ENCODE data around the gene IGSF1. TPM values are rescaled to one million over a fixed set of nuclear protein-coding genes. Genes with fewer than 3 reads are reported as not detected.

IGSF1 gene
- total RNA-seq, 1 donor from 2014 or later: 9.6 TPM

- Mint-ChIP-seq H3K4me1 (peaks cover 22% of the 10 kb centered on the region), H3K4me3 (no peak overlapping the region), H3K27ac (no peak overlapping the region), H3K27me3 (ENCODE audit: insufficient read depth, low read depth) (no peaks in the 10 kb centered on the region), H3K9me3 (no peaks in the 10 kb centered on the region), H3K36me3 (no peaks in the 10 kb centered on the region)
- no peak overlapping the region for H3K4me3 ChIP-seq
- H3K27me3 ChIP-seq: no peaks in the 10 kb centered on the region
- no peaks in the 10 kb centered on the region for H3F3A ChIP-seq (ENCODE audit: low read depth)
- no peaks in the 10 kb centered on the region for H4K20me1 ChIP-seq (ENCODE audit: low read depth)
- H3K36me3 ChIP-seq: no peaks in the 10 kb centered on the region
- no peak overlapping the region for H3K9ac ChIP-seq
- H2AFZ ChIP-seq (replicated peaks): no peak overlapping the region
- H3K9me3 ChIP-seq (ENCODE audit: low read depth): no peaks in the 10 kb centered on the region
- DNase-seq (ENCODE audit: low spot score): no peak
- H3K79me2 ChIP-seq (ENCODE audit: low read depth): no peaks in the 10 kb centered on the region
- no peak overlapping the region for H3K4me2 ChIP-seq
- no peak for TF ChIP-seq CTCF (IDR thresholded peaks at IDR 0.05)
- TF ChIP-seq EZH2 (IDR thresholded peaks at IDR 0.05): no peak
- no peak for TF ChIP-seq EZH2phosphoT487 (IDR thresholded peaks at IDR 0.05)
- no peak overlapping the region for H3K27ac ChIP-seq
- H3K4me1 ChIP-seq: no peaks in the 10 kb centered on the region
Measured at GRCh38 chrX:131301155-131301554, 12.0 kb upstream of the IGSF1 start.

- TF ChIP-seq CTCF (IDR thresholded peaks at IDR 0.05) (no peak), EZH2phosphoT487 (IDR thresholded peaks at IDR 0.05) (no peak), EZH2 (IDR thresholded peaks at IDR 0.05) (no peak)
- H3K79me2 ChIP-seq (ENCODE audit: low read depth): no peaks in the 10 kb centered on the region
- Mint-ChIP-seq H3K36me3 (no peaks in the 10 kb centered on the region), H3K9me3 (no peaks in the 10 kb centered on the region), H3K27ac (no peak overlapping the region), H3K27me3 (ENCODE audit: insufficient read depth, low read depth) (no peaks in the 10 kb centered on the region), H3K4me1 (peaks cover 18% of the 10 kb centered on the region), H3K4me3 (no peak overlapping the region)
- no peaks in the 10 kb centered on the region for H3K27me3 ChIP-seq
- no peak overlapping the region for H2AFZ ChIP-seq (replicated peaks)
- H4K20me1 ChIP-seq (ENCODE audit: low read depth): no peaks in the 10 kb centered on the region
- H3K4me1 ChIP-seq: no peaks in the 10 kb centered on the region
- no peaks in the 10 kb centered on the region for H3K9me3 ChIP-seq (ENCODE audit: low read depth)
- H3K4me2 ChIP-seq: no peak overlapping the region
- no peaks in the 10 kb centered on the region for H3K36me3 ChIP-seq
- H3K9ac ChIP-seq: no peak overlapping the region
- no peaks in the 10 kb centered on the region for H3F3A ChIP-seq (ENCODE audit: low read depth)
- no peak overlapping the region for H3K27ac ChIP-seq
- H3K4me3 ChIP-seq: no peak overlapping the region
- DNase-seq (ENCODE audit: low spot score): no peak
Measured at GRCh38 chrX:131298846-131299245, 9.7 kb upstream of the IGSF1 start.

DNA sequence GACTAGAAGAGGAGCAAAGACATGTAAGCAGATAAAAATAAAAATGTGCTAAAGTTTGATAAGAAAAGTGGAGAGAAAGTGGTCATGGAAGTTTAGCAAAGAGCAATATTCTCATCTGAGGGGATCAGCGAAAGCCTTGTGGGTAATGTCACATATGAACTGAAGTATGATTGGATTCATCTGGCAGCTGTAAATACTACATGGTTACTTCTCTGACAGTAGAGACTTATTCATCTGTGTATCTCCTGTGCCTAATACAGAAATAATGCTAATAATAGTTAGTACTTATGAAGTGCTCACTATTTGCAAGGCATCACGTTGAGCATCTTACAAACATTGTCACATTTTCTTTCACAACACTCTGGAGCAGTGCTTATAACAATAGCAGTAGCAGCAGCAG, 8.9 kb upstream of the IGSF1 start:
- no peaks in the 10 kb centered on the region for H3K36me3 ChIP-seq
- no peak for DNase-seq (ENCODE audit: low spot score)
- no peaks in the 10 kb centered on the region for H3K79me2 ChIP-seq (ENCODE audit: low read depth)
- H2AFZ ChIP-seq (replicated peaks): no peak overlapping the region
- H4K20me1 ChIP-seq (ENCODE audit: low read depth): no peaks in the 10 kb centered on the region
- no peak overlapping the region for H3K4me3 Mint-ChIP-seq
- no peak overlapping the region for H3K27ac ChIP-seq
- TF ChIP-seq EZH2phosphoT487 (IDR thresholded peaks at IDR 0.05) (no peak), EZH2 (IDR thresholded peaks at IDR 0.05) (no peak), CTCF (IDR thresholded peaks at IDR 0.05) (no peak)
- no peak overlapping the region for H3K4me2 ChIP-seq
- H3K27me3 ChIP-seq: no peaks in the 10 kb centered on the region
- H3F3A ChIP-seq (ENCODE audit: low read depth): no peaks in the 10 kb centered on the region
- H3K4me1 ChIP-seq: no peaks in the 10 kb centered on the region
- H3K4me3 ChIP-seq: no peak overlapping the region
- no peak overlapping the region for H3K27ac Mint-ChIP-seq
- H3K9me3 Mint-ChIP-seq: no peaks in the 10 kb centered on the region
- no peak overlapping the region for H3K9ac ChIP-seq
- no peaks in the 10 kb centered on the region for H3K36me3 Mint-ChIP-seq
- H3K4me1 Mint-ChIP-seq: peaks cover 18% of the 10 kb centered on the region
- H3K27me3 Mint-ChIP-seq (ENCODE audit: insufficient read depth, low read depth): no peaks in the 10 kb centered on the region
- no peaks in the 10 kb centered on the region for H3K9me3 ChIP-seq (ENCODE audit: low read depth)
